Transverse colon (tissue), 4 donors: ENCODE results near the gene TENT4B. TPM values are rescaled to one million over a fixed set of nuclear protein-coding genes. Genes with fewer than 3 reads are reported as not detected.

Source experiments
- DNase-seq: peaks from one replicate; pipeline ENCODE4 v3.0.0-alpha.2; 2019
- H3K27ac ChIP-seq, 4 donors: fragments of 200-600 bp; sonication (generic); 2 replicates each; pipeline ENCODE4 v1.5.1; 2016 to 2018; ENCODE audit warnings: inconsistent platforms in 4 of 4
- H3K27me3 ChIP-seq: fragments of 200-600 bp; sonication (generic); 2 replicates; pipeline ENCODE4 v1.5.1; 2017; ENCODE audit warnings: inconsistent platforms
- H3K36me3 ChIP-seq, 4 donors: fragments of 200-600 bp; sonication (generic); 2 replicates each; pipeline ENCODE4 v1.5.1; 2017 to 2019; ENCODE audit warnings: inconsistent platforms in 4 of 4
- H3K4me1 ChIP-seq, 4 donors: fragments of 200-600 bp; sonication (generic); 2 replicates each; pipeline ENCODE4 v1.5.1; 2017 to 2020; ENCODE audit warnings: inconsistent platforms in 4 of 4
- H3K4me3 ChIP-seq, 4 donors: fragments of 200-600 bp; sonication (generic); 1 replicate in 1 of 4; 2 replicates in 3 of 4; pipeline versions ENCODE4 v1.5.1 to v1.6.1; 2017 to 2019; ENCODE audit warnings: inconsistent platforms in 4 of 4
- H3K9me3 ChIP-seq, 2 donors: fragments of 200-600 bp; sonication (generic); 2 replicates each; pipeline ENCODE4 v1.5.1; 2017 to 2019; ENCODE audit warnings: inconsistent platforms in 2 of 2
- EP300 ChIP-seq: sonication (generic); formaldehyde crosslinking; IDR thresholded peaks from one replicate; pipeline ENCODE4 v1.6.1; 2017; ENCODE audit warnings: antibody characterized with exemption, low read depth
- POLR2A ChIP-seq: fragments of 450-650 bp; IDR thresholded peaks from one replicate; pipeline ENCODE4 v1.6.1; 2016; ENCODE audit warnings: antibody characterized with exemption, mild to moderate bottlenecking, moderate library complexity
- POLR2AphosphoS5 ChIP-seq, 3 donors: sonication (generic); formaldehyde crosslinking; IDR thresholded peaks; one replicate each; pipeline ENCODE4 v1.6.1; 2016; ENCODE audit warnings: antibody characterized with exemption in 3 of 3
- WGBS, 2 donors: methylation state at CpG; one replicate each; pipeline ENCODE4 v1.1.5; 2018; ENCODE audit warnings: low coverage in 1 of 2; 5-methylcytosine and 5-hydroxymethylcytosine counted together
- in situ Hi-C, 4 donors: fragments of 200-750 bp; cut with MboI; loops; one replicate each; pipeline versions ENCODE4 v1.15.0 to v1.15.1; 2017; ENCODE audit warnings: low sequenced_read_pairs in 3 of 4, low pct_ligation_motif_present in 1 of 4, low pct_unique_long_range_greater_than_20kb in 1 of 4
- intact Hi-C: fragments of 100-400 bp; cut with DNase I; formaldehyde crosslinking; loops from one replicate; pipeline ENCODE4 v1.15.1; 2023; ENCODE audit warnings: low total_unique reads
- total RNA-seq, 4 donors: library from RNA; depleted of rRNA; stranded (reverse); fragments of >200 nt; gene quantifications; one replicate each; pipeline ENCODE4 v1.1.0, GENCODE V29; 2016
- TF ChIP-seq, protein P1 (sequence below), 5 experiments: fragments of 200-600 bp in 3 of 5; fragments of 450-650 bp in 2 of 5; sonication (generic) in 3 of 5; IDR thresholded peaks; 1 replicate in 2 of 5; 2 replicates in 3 of 5; pipeline ENCODE4 v1.5.1; 2016 to 2017; ENCODE audit warnings: antibody characterized with exemption in 5 of 5, inconsistent platforms in 3 of 5, mild to moderate bottlenecking in 2 of 5, moderate library complexity in 1 of 5

The TENT4B gene
- total RNA-seq, 4 donors from 2014 or later: 8.2 to 18.0 (median 13.0) TPM

DNA sequence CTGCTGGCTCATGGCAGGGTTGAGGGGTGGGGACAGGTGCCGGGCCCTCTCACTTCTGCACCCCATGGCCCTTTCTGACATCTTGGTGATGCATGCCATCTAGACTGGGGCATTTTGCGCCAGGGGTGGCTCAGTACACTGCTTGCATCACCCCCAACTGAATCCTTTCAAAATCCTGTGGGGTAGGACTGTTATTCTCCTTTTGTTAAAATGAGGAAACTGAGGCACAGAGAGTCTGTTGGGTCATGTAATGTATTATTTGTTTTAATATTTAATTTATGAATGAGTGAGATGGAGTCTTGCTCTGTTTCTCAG is 123.2 kb downstream of the TENT4B start:
- intact Hi-C loops: no loop called here
- TF ChIP-seq POLR2AphosphoS5 (IDR thresholded peaks at IDR 0.05) (no peak), EP300 (no peak), POLR2A (no peak)
- TF ChIP-seq, protein P1, sequence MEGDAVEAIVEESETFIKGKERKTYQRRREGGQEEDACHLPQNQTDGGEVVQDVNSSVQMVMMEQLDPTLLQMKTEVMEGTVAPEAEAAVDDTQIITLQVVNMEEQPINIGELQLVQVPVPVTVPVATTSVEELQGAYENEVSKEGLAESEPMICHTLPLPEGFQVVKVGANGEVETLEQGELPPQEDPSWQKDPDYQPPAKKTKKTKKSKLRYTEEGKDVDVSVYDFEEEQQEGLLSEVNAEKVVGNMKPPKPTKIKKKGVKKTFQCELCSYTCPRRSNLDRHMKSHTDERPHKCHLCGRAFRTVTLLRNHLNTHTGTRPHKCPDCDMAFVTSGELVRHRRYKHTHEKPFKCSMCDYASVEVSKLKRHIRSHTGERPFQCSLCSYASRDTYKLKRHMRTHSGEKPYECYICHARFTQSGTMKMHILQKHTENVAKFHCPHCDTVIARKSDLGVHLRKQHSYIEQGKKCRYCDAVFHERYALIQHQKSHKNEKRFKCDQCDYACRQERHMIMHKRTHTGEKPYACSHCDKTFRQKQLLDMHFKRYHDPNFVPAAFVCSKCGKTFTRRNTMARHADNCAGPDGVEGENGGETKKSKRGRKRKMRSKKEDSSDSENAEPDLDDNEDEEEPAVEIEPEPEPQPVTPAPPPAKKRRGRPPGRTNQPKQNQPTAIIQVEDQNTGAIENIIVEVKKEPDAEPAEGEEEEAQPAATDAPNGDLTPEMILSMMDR (IDR thresholded peaks at IDR 0.05): no peak
- H3K36me3 ChIP-seq: no peaks in the 10 kb centered on the region
- H3K9me3 ChIP-seq: no peaks in the 10 kb centered on the region
- in situ Hi-C loops: no loop called here
- 97% methylated on average over 2 of the region's 2 CpGs; no CpG with 5 or more reads in 1 of the 2 donors for WGBS, 2 donors
- H3K4me3 ChIP-seq: no peak overlapping the region
- peaks cover 0 to 28% (median 7%) of the 10 kb centered on the region in 4 donors for H3K4me1 ChIP-seq
- no peaks in the 10 kb centered on the region for H3K27me3 ChIP-seq
- peak overlapping the region in 3 of 4 donors; percentile 14 to 81 (median 41) for H3K27ac ChIP-seq
- DNase-seq: no peak

DNA sequence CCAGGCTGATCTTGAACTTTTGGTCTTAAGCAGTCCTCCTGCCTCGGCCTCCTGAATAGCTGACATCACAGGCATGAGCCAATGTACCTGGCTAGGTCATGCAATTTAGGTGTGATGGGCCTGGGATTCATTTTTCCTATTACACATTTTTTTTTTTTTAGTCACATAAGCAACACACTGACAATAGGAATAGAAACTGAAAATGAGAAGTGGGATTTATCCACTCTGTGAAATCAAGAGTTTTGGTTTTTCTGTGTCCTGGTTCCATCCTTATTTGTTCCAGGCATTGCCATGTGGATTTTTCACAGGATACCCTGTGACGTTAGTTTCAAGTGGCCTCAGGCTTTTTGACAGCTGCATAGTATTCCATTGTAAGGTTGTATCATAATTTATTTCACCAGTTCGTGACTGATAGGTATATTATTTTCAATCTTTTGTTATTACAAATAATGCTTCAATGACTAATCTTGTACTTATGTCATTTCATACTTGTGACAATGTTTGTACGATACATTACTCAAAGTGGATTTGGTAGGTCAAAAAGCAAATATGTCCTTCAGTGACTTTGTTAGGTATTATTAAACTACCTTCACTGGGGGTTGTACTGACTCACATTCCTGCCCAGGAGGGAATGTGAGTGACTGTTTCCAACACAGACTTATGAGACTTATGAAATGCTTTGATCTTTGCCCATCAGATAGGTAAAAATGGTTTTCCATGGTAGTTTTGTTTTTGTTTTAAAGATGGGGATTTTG is 123.9 kb downstream of the TENT4B start:
- Histone ChIP-seq H3K27me3 (no peaks in the 10 kb centered on the region), H3K27ac (peak overlapping the region in 3 of 4 donors; percentile 14 to 81 (median 41)), H3K4me1 (peaks cover 0 to 35% (median 7%) of the 10 kb centered on the region in 4 donors), H3K4me3 (no peak overlapping the region), H3K36me3 (no peaks in the 10 kb centered on the region), H3K9me3 (no peaks in the 10 kb centered on the region)
- DNase-seq: no peak
- TF ChIP-seq POLR2AphosphoS5 (IDR thresholded peaks at IDR 0.05) (no peak), POLR2A (no peak), EP300 (no peak)
- TF ChIP-seq, protein P1 (IDR thresholded peaks at IDR 0.05): no peak
- intact Hi-C loops: no loop called here
- 92% methylated on average over 3 to 4 of the region's 4 CpGs for WGBS, 2 donors
- in situ Hi-C loops: no loop called here

DNA sequence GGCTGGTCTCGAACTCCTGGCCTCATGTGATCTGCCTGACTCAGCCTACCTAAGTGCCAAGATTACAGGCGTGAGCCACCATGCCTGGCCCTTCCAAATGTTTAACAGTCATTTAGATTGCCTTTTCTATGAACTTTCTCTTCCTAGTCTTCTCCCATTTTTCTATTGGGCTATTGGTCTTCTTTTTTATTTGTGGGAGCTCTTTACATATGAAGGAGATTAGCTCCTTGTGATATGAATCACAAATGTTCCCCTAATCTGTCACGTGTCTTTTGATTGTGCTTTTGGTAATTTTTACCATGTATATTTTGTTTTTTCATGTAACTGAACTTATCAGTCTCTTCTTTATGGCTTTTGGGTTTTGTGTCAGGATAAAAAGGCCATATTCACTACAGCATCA is 125.1 kb downstream of the TENT4B start:
- no peak for DNase-seq
- H3K27ac ChIP-seq: peak overlapping the region in 3 of 4 donors; percentile 1 to 60 (median 42)
- no peaks in the 10 kb centered on the region for H3K9me3 ChIP-seq
- intact Hi-C loops: no loop called here
- WGBS, 2 donors: 69 to 70% methylated on average over 2 to 3 of the region's 3 CpGs
- H3K36me3 ChIP-seq: no peaks in the 10 kb centered on the region
- in situ Hi-C loops: no loop called here
- H3K4me3 ChIP-seq: no peak overlapping the region
- peaks cover 0 to 44% (median 8%) of the 10 kb centered on the region in 4 donors for H3K4me1 ChIP-seq
- no peaks in the 10 kb centered on the region for H3K27me3 ChIP-seq
- no peak for TF ChIP-seq POLR2A
- TF ChIP-seq POLR2AphosphoS5 (IDR thresholded peaks at IDR 0.05): no peak
- TF ChIP-seq, protein P1 (IDR thresholded peaks at IDR 0.05): no peak
- TF ChIP-seq EP300: no peak

DNA sequence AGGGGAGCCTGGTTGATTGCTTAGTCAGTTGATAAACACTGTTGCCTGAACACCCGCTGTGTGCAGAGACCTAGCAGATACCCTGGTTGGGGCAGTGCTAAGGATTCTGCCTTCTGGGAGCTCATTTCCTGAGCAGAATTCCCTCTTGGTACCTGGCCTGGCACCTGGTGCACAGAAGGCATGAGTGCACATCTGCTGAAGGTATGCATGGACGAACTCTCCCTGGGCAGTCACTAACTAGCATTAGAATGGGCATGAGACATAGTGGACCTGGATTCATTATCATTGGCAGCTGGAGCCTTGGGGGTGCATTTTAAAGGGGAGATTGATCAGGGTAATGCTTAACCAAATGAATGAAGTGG is 126.4 kb downstream of the TENT4B start:
- DNase-seq: no peak

More for the DNA sequence above, 126.4 kb downstream of the TENT4B start:
- 62% methylated on average over 2 of the region's 2 CpGs; no CpG with 5 or more reads in 1 of the 2 donors for WGBS, 2 donors
- in situ Hi-C loops (no loop called here), intact Hi-C loops (no loop called here)
- H3K4me1 ChIP-seq: peaks cover 6 to 50% (median 14%) of the 10 kb centered on the region in 4 donors
- peak overlapping the region; percentile 4 to 60 (median 38) for H3K27ac ChIP-seq
- no peak overlapping the region for H3K4me3 ChIP-seq
- H3K36me3 ChIP-seq: no peaks in the 10 kb centered on the region
- H3K9me3 ChIP-seq: no peaks in the 10 kb centered on the region
- H3K27me3 ChIP-seq: no peaks in the 10 kb centered on the region
- TF ChIP-seq, protein P1 (IDR thresholded peaks at IDR 0.05): no peak
- TF ChIP-seq POLR2AphosphoS5 (IDR thresholded peaks at IDR 0.05) (no peak), POLR2A (no peak), EP300 (no peak)
